Endothelial cell of umbilical vein (primary cell): ENCODE data around the gene ZDHHC5. TPM values are rescaled to one million over a fixed set of nuclear protein-coding genes. Genes with fewer than 3 reads are reported as not detected.

Source experiments
- BruUV-seq: library from RNA; stranded (reverse); fragments of 400-500 nt; replicated peaks from 2 replicates; lab custom pipeline; 2021; lab: Mats Ljungman, UMichigan
- CTCF ChIA-PET: fragments of 300-600, 350-600 bp; sonication (Branson Sonifier 250); formaldehyde crosslinking; loops from one replicate; lab custom pipeline; 2021; ENCODE audit warnings: antibody characterized with exemption, inconsistent platforms; lab: Charles Lee
- POLR2A ChIA-PET: fragments of 300-600, 350-600 bp; sonication (Branson Sonifier 250); formaldehyde crosslinking; loops from one replicate; lab custom pipeline; 2021; ENCODE audit warnings: antibody characterized with exemption, inconsistent platforms; lab: Charles Lee
- DNase-seq: peaks from one replicate; pipeline ENCODE4 v3.0.0-alpha.2; 2011; ENCODE audit warnings: low read depth, low spot score
- FAIRE-seq: peaks from 2 replicates; lab custom pipeline; 2011; peaks lifted over from hg19 to GRCh38; lab: Jason Lieb, UNC
- H2AFZ ChIP-seq: 2 replicates; pipeline ENCODE4 v1.6.0; 2012; ENCODE audit warnings: low read depth, low read length, control low read depth, inconsistent platforms
- H3K27ac ChIP-seq: 2 replicates; pipeline ENCODE4 v1.5.1; 2011; ENCODE audit warnings: low read depth, mild to moderate bottlenecking, control low read depth, low read length, moderate library complexity; ENCODE audit not compliant: insufficient read depth
- H3K27me3 ChIP-seq, 2 experiments: 2 replicates each; pipeline versions ENCODE4 v1.6.0 to v1.6.1; 2011; ENCODE audit warnings: low read length in 2 of 2, mixed read lengths in 1 of 2; ENCODE audit not compliant: control insufficient read depth in 2 of 2, insufficient read depth in 2 of 2
- H3K36me3 ChIP-seq, 2 experiments: 2 replicates in 1 of 2; 3 replicates in 1 of 2; pipeline ENCODE4 v1.5.1; 2011; ENCODE audit warnings: low read length in 2 of 2, mild to moderate bottlenecking in 1 of 2, moderate library complexity in 1 of 2; ENCODE audit not compliant: control insufficient read depth in 2 of 2, insufficient read depth in 2 of 2; ENCODE audit errors: extremely low read depth in 1 of 2
- H3K4me1 ChIP-seq: 3 replicates; pipeline ENCODE4 v1.5.1; 2011; ENCODE audit warnings: mild to moderate bottlenecking, low read length; ENCODE audit not compliant: control insufficient read depth, insufficient read depth; ENCODE audit errors: extremely low read depth
- H3K4me2 ChIP-seq: 2 replicates; pipeline ENCODE4 v1.6.1; 2011; ENCODE audit warnings: low read length, control low read depth, mixed read lengths; ENCODE audit not compliant: insufficient read depth
- H3K4me3 ChIP-seq, 3 experiments: fragments of 200-600 bp in 1 of 3; sonication (generic), shearing (Covaris generic) in 1 of 3; replicated peaks in 1 of 3; 2 replicates each; pipeline ENCODE4 v1.5.1; 2011 to 2016; ENCODE audit warnings: control low read depth in 3 of 3, low read length in 3 of 3, mild to moderate bottlenecking in 2 of 3, inconsistent platforms in 1 of 3, low read depth in 1 of 3, moderate library complexity in 1 of 3; ENCODE audit not compliant: insufficient read depth in 1 of 3
- H3K79me2 ChIP-seq: 2 replicates; pipeline ENCODE4 v1.6.0; 2012; ENCODE audit warnings: low read length, inconsistent platforms; ENCODE audit not compliant: control insufficient read depth, insufficient read depth
- H3K9ac ChIP-seq: replicated peaks from 2 replicates; pipeline ENCODE3; 2011; ENCODE audit warnings: low read length, control low read depth; ENCODE audit not compliant: insufficient read depth; ENCODE audit errors: extremely low read depth
- H3K9me1 ChIP-seq: replicated peaks from 3 replicates; pipeline ENCODE4 v1.6.0; 2011; ENCODE audit warnings: mild to moderate bottlenecking, low read length; ENCODE audit not compliant: control insufficient read depth, insufficient read depth; ENCODE audit errors: extremely low read depth
- H3K9me3 ChIP-seq: replicated peaks from 2 replicates; pipeline ENCODE4 v1.5.1; 2012; ENCODE audit warnings: low read length, inconsistent platforms; ENCODE audit not compliant: control insufficient read depth, insufficient read depth
- H4K20me1 ChIP-seq: replicated peaks from 2 replicates; pipeline ENCODE3; 2011; ENCODE audit warnings: mild to moderate bottlenecking, low read length; ENCODE audit not compliant: control insufficient read depth, insufficient read depth; ENCODE audit errors: extremely low read depth
- CTCF ChIP-seq, 2 donors: IDR thresholded peaks; 1 replicate in 1 of 2; 2 replicates in 1 of 2; pipeline ENCODE4 v1.5.1; 2011; ENCODE audit warnings: low read length in 2 of 2, mild to moderate bottlenecking in 2 of 2, moderate library complexity in 2 of 2, control low read depth in 1 of 2, inconsistent platforms in 1 of 2, low read depth in 1 of 2; ENCODE audit not compliant: insufficient read depth in 1 of 2; ENCODE audit errors: extremely low read depth in 1 of 2
- EZH2 ChIP-seq: IDR thresholded peaks from 2 replicates; pipeline ENCODE4 v1.6.1; 2012; ENCODE audit warnings: borderline replicate concordance, low read depth, mild to moderate bottlenecking, moderate library complexity, low read length, inconsistent platforms; ENCODE audit not compliant: severe bottlenecking
- FOS ChIP-seq: IDR thresholded peaks from 2 replicates; pipeline ENCODE4 v1.6.1; 2011; ENCODE audit warnings: mild to moderate bottlenecking, low read length, moderate library complexity, borderline replicate concordance; ENCODE audit not compliant: insufficient read depth
- GATA2 ChIP-seq: IDR thresholded peaks from 2 replicates; pipeline ENCODE4 v1.7.0; 2011; ENCODE audit warnings: low read depth, mild to moderate bottlenecking, moderate library complexity, mixed read lengths, low read length; ENCODE audit not compliant: insufficient read length, insufficient read depth
- JUN ChIP-seq: IDR thresholded peaks from 2 replicates; pipeline ENCODE4 v1.6.1; 2011; ENCODE audit warnings: borderline replicate concordance, low read depth; ENCODE audit not compliant: insufficient read length, insufficient read depth
- MAX ChIP-seq: IDR thresholded peaks from 2 replicates; pipeline ENCODE4 v1.6.1; 2011; ENCODE audit not compliant: insufficient read depth, insufficient read length
- MYC ChIP-seq: IDR thresholded peaks from one replicate; pipeline ENCODE4 v1.6.1; 2011; ENCODE audit warnings: mild to moderate bottlenecking, low read depth, low read length
- POLR2A ChIP-seq: IDR thresholded peaks from 2 replicates; pipeline ENCODE4 v1.6.1; 2012; ENCODE audit warnings: low read depth, mild to moderate bottlenecking, control low read depth, low read length
- POLR2AphosphoS5 ChIP-seq: IDR thresholded peaks from 2 replicates; pipeline ENCODE4 v1.6.1; 2012; ENCODE audit warnings: low read depth, mild to moderate bottlenecking, control low read depth, low read length, moderate library complexity; ENCODE audit not compliant: insufficient read depth
- dilution Hi-C: fragments of 300-500 bp; cut with MboI; formaldehyde crosslinking; loops from one replicate; pipeline ENCODE4 v1.15.0; 2019; ENCODE audit warnings: low sequenced_read_pairs; ENCODE audit not compliant: extremely low pct_ligation_motif_present
- intact Hi-C: fragments of 100-400 bp; cut with micrococcal nuclease; formaldehyde crosslinking; loops from one replicate; pipeline ENCODE4 v1.10.0; 2022
- polyA plus RNA-seq, 4 experiments: library from polyadenylated mRNA; depleted of rRNA in 3 of 4; stranded (reverse) in 3 of 4; unstranded in 1 of 4; fragments of >200 nt; gene quantifications; 2 replicates each; pipeline versions ENCODE4 v1.2.1 to v1.2.3, GENCODE V29; 2011 to 2012; ENCODE audit warnings: missing spikeins in 1 of 4
- total RNA-seq: library from RNA; stranded (reverse); gene quantifications from 2 replicates; pipeline ENCODE4 v1.2.3, GENCODE V29; 2021

Gene ZDHHC5
- total and polyA plus RNA-seq, 2 donors (not counting 3 experiments of a cell fraction or from before 2014, with no cell fraction given): 52.9 to 67.4 TPM

DNA sequence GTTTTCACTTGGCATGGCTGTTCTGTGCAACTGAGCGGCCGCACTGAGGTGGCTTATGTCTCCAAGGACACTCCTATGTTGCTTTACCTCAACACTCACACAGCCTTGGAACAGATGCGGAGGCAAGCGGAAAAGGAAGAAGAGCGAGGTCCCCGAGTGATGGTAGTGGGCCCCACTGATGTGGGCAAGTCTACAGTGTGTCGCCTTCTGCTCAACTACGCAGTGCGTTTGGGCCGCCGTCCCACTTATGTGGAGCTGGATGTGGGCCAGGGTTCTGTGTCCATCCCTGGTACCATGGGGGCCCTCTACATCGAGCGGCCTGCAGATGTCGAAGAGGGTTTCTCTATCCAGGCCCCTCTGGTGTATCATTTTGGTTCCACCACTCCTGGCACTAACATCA is 8.2 kb upstream of the ZDHHC5 start:
- Histone ChIP-seq H3K36me3 (peaks cover 14% of the 10 kb centered on the region in 2 experiments), H3K9ac (no peak overlapping the region), H3K4me3 (no peak overlapping the region), H3K4me2 (no peak overlapping the region), H3K4me1 (peaks cover 4% of the 10 kb centered on the region), H3K79me2 (peaks cover 22% of the 10 kb centered on the region), H3K27me3 (no peaks in the 10 kb centered on the region), H3K27ac (no peak overlapping the region), H3K9me3 (no peaks in the 10 kb centered on the region), H2AFZ (no peak overlapping the region), H4K20me1 (no peaks in the 10 kb centered on the region), H3K9me1 (no peaks in the 10 kb centered on the region)
- no TSS peak for BruUV-seq
- dilution Hi-C loops: no loop called here
- intact Hi-C loops: loop anchor here (10.0 kb wide), 2 partner anchors 145 to 855 kb away; no protein-coding TSS in a partner anchor
- POLR2A ChIA-PET: no interaction called here
- TF ChIP-seq FOS: no peak
- no peak for TF ChIP-seq JUN
- TF ChIP-seq GATA2: no peak
- no peak for TF ChIP-seq EZH2
- TF ChIP-seq CTCF (IDR thresholded peaks at IDR 0.05; ENCODE audit: extremely low read depth in 1 of 2, insufficient read depth in 1 of 2, low read depth in 1 of 2, low read length in 2 of 2): no peak
- TF ChIP-seq MYC: no peak
- no peak for TF ChIP-seq MAX
- no peak for TF ChIP-seq POLR2A
- no peak for TF ChIP-seq POLR2AphosphoS5
- CTCF ChIA-PET: no interaction called here
- DNase-seq: no peak
- no peak for FAIRE-seq
